ENCODE results near the gene AXIN1.

AXIN1 gene

DNA sequence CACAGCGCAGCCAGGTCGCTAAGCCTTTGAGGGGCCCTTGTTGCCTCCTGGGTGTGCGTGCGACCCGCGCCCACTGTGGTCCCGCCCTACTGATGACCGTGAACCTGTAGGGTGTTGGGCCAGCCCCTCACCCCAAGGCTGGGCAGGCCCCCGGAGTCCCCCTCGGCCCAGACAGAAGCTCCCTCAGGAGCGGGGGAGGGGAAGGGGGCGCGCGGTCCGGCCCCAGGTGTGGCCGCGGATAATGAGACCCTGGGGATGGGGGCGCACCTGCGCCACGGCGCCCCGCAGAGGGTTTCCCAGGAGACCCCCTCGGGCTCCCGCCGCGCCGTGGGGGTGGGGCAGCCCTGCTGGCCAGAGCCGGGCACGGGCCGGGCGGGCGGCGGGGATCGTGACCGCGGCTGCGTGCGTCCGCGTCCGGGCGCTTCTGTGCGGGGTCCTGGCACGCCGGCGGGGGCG lies 72.5 kb downstream of the AXIN1 start:
- Histone ChIP-seq H4K20me1 (peaks cover 0 to 48% (median 7%) of the 10 kb centered on the region in 11 experiments; a peak in 8 of 22 replicates), H3K9me3 (replicated peaks in 1 of 11) (no peaks in the 10 kb centered on the region), H3K4me2 (no peak overlapping the region), H3K4me3 (no peak overlapping the region), H3K27me3 (peaks cover 58 to 92% (median 74%) of the 10 kb centered on the region in 11 experiments), H3K27ac (no peak overlapping the region), H3K9ac (no peak overlapping the region), H3K36me3 (no peaks in the 10 kb centered on the region), H3K4me1 (peaks cover 0 to 36% (median 13%) of the 10 kb centered on the region in 10 experiments; a peak in 16 of 20 replicates)
- no peak for TF ChIP-seq Cebpa-rat (IDR thresholded peaks at IDR 0.05)

GRCh38 chr16:279531-279930 lies 73.0 kb downstream of the AXIN1 start:
- H3K4me1 ChIP-seq: peaks cover 0 to 36% (median 15%) of the 10 kb centered on the region in 10 experiments; a peak in 16 of 20 replicates
- no peak overlapping the region for H3K9ac ChIP-seq
- peaks cover 63 to 95% (median 79%) of the 10 kb centered on the region in 11 experiments for H3K27me3 ChIP-seq
- no peaks in the 10 kb centered on the region for H3K36me3 ChIP-seq
- peak overlapping the region in 5 of 11 experiments; percentile 1 to 28 (median 8); a peak in 3 of 22 replicates for H3K4me2 ChIP-seq
- H4K20me1 ChIP-seq: peaks cover 0 to 44% (median 5%) of the 10 kb centered on the region in 11 experiments; a peak in 8 of 22 replicates
- no peak overlapping the region for H3K27ac ChIP-seq
- TF ChIP-seq Cebpa-rat (IDR thresholded peaks at IDR 0.05): no peak
- no peak overlapping the region for H3K4me3 ChIP-seq
- H3K9me3 ChIP-seq (replicated peaks in 1 of 11): no peaks in the 10 kb centered on the region

GRCh38 chr16:278863-279366 lies 73.6 kb downstream of the AXIN1 start:
- no peak overlapping the region for H3K9ac ChIP-seq
- H4K20me1 ChIP-seq: peaks cover 0 to 38% (median 0%) of the 10 kb centered on the region in 11 experiments; a peak in 8 of 22 replicates
- TF ChIP-seq Cebpa-rat (IDR thresholded peaks at IDR 0.05): no peak
- peaks cover 0 to 32% (median 14%) of the 10 kb centered on the region in 10 experiments; a peak in 16 of 20 replicates for H3K4me1 ChIP-seq
- no peaks in the 10 kb centered on the region for H3K36me3 ChIP-seq
- no peak overlapping the region for H3K4me3 ChIP-seq
- H3K9me3 ChIP-seq (replicated peaks in 1 of 11): no peaks in the 10 kb centered on the region
- peak overlapping the region in 6 of 11 experiments; percentile 1 to 28 (median 10); a peak in 7 of 22 replicates for H3K4me2 ChIP-seq
- H3K27me3 ChIP-seq: peaks cover 69 to 96% (median 85%) of the 10 kb centered on the region in 11 experiments
- H3K27ac ChIP-seq: no peak overlapping the region

GRCh38 chr16:276426-277077 lies 76.0 kb downstream of the AXIN1 start:
- no peak overlapping the region for H3K27ac ChIP-seq
- no peaks in the 10 kb centered on the region for H3K36me3 ChIP-seq
- H3K4me2 ChIP-seq: no peak overlapping the region
- no peak overlapping the region for H3K4me3 ChIP-seq
- no peaks in the 10 kb centered on the region for H3K9me3 ChIP-seq (replicated peaks in 1 of 11)
- H3K27me3 ChIP-seq: peaks cover 57 to 88% (median 71%) of the 10 kb centered on the region in 11 experiments
- TF ChIP-seq Cebpa-rat (IDR thresholded peaks at IDR 0.05): no peak
- H4K20me1 ChIP-seq: peaks cover 0 to 30% (median 0%) of the 10 kb centered on the region in 11 experiments; a peak in 5 of 22 replicates
- H3K9ac ChIP-seq: no peak overlapping the region
- H3K4me1 ChIP-seq: peaks cover 0 to 20% (median 8%) of the 10 kb centered on the region in 10 experiments; a peak in 16 of 20 replicates

DNA sequence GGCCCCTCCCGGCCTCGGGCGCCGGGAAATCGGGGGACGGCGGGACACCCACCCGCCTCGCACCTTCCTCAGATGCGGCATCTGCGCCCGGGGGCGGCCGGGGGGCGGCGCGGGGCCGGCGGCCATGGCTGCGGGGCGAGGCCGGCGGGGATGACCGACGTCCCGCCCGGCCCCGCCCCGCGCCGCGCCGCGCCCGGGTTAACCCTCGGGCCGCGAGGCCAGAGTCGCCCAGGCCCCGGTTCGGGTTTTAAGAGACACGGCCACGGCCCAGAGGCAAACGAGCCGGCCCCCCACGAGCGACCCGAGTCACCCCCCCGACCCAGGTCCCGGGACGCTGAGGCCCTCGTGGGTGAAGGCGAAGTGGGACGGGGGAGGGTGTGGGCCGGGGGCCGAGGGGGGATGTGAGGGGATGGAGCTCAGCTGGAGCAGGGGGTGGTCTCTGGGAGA lies 76.7 kb downstream of the AXIN1 start, which contains the start of gene RGS11:
Gene RGS11, minus strand, starts transcription at position 159 of the 447 bp plus-strand sequence. Its CDS starts 33 bp downstream, at position 126.
- peaks cover 0 to 22% (median 0%) of the 10 kb centered on the region in 11 experiments; a peak in 5 of 22 replicates for H4K20me1 ChIP-seq
- no peak within 1 kb of the TSS for H3K27ac ChIP-seq
- no peaks in the 10 kb centered on the region for H3K36me3 ChIP-seq
- H3K4me3 ChIP-seq: no peak within 1 kb of the TSS; a peak in 1 of 20 replicates
- peak within 1 kb of the TSS in 1 of 11 experiments; percentile 5; a peak in 1 of 22 replicates for H3K9ac ChIP-seq
- no peak for TF ChIP-seq Cebpa-rat (IDR thresholded peaks at IDR 0.05)
- H3K4me2 ChIP-seq: peak within 1 kb of the TSS in 8 of 11 experiments; percentile 42 to 77 (median 62); a peak in 15 of 22 replicates
- H3K4me1 ChIP-seq: peaks cover 0 to 20% (median 8%) of the 10 kb centered on the region in 10 experiments; a peak in 16 of 20 replicates
- H3K27me3 ChIP-seq: peaks cover 50 to 80% (median 63%) of the 10 kb centered on the region in 11 experiments
- H3K9me3 ChIP-seq (replicated peaks in 1 of 11): no peaks in the 10 kb centered on the region

GRCh38 chr16:275041-275641 lies 77.4 kb downstream of the AXIN1 start:
- Histone ChIP-seq H4K20me1 (peaks cover 0 to 21% (median 0%) of the 10 kb centered on the region in 11 experiments; a peak in 5 of 22 replicates), H3K4me2 (peak overlapping the region in 8 of 11 experiments; percentile 42 to 77 (median 62); a peak in 15 of 22 replicates), H3K9me3 (replicated peaks in 1 of 11) (no peaks in the 10 kb centered on the region), H3K27me3 (peaks cover 45 to 73% (median 58%) of the 10 kb centered on the region in 11 experiments), H3K9ac (peak overlapping the region in 1 of 11 experiments; percentile 5; a peak in 1 of 22 replicates), H3K4me1 (peaks cover 0 to 20% (median 8%) of the 10 kb centered on the region in 10 experiments; a peak in 16 of 20 replicates), H3K36me3 (no peaks in the 10 kb centered on the region), H3K27ac (no peak overlapping the region), H3K4me3 (no peak overlapping the region; a peak in 1 of 20 replicates)
- no peak for TF ChIP-seq Cebpa-rat (IDR thresholded peaks at IDR 0.05)

GRCh38 chr16:273547-274421 lies 78.7 kb downstream of the AXIN1 start:
- Histone ChIP-seq H3K9me3 (replicated peaks in 1 of 11) (no peaks in the 10 kb centered on the region), H3K4me3 (no peak overlapping the region)

More at GRCh38 chr16:273547-274421, 78.7 kb downstream of the AXIN1 start:
- Histone ChIP-seq H3K9ac (no peak overlapping the region), H3K4me2 (no peak overlapping the region), H3K36me3 (no peaks in the 10 kb centered on the region), H3K27ac (no peak overlapping the region), H3K4me1 (peaks cover 0 to 13% (median 6%) of the 10 kb centered on the region in 10 experiments; a peak in 16 of 20 replicates), H4K20me1 (peaks cover 0 to 23% (median 0%) of the 10 kb centered on the region in 11 experiments; a peak in 5 of 22 replicates), H3K27me3 (peaks cover 41 to 60% (median 49%) of the 10 kb centered on the region in 11 experiments)
- TF ChIP-seq Cebpa-rat (IDR thresholded peaks at IDR 0.05): no peak
